Fibroblast of skin of back (primary cell): ENCODE data around the gene ERCC1.

ENCODE experiments used
- DNase-seq: peaks from one replicate; pipeline ENCODE4 v3.0.0-alpha.2; 2013

ERCC1 gene

GRCh38 chr19:45404557-45405434, 18.9 kb downstream of the ERCC1 start, which contains the start of gene PPP1R13L:
Gene PPP1R13L, minus strand, starts transcription at chr19:45405069. Its CDS starts 6,751 bp downstream, at chr19:45398318.
- peak; percentile 94 for DNase-seq

GRCh38 chr19:45403781-45404556, 19.7 kb downstream of the ERCC1 start:
- DNase-seq = peak; percentile 75

GRCh38 chr19:45403272-45403671, 20.4 kb downstream of the ERCC1 start:
- DNase-seq = peak; percentile 45

- peak; percentile 83 for DNase-seq
These were observed 21.2 kb downstream of the ERCC1 start for GRCh38 chr19:45402298-45403061.

- DNase-seq = no peak
These were observed 21.9 kb downstream of the ERCC1 start for GRCh38 chr19:45401815-45402214.

GRCh38 chr19:45400192-45400591, 23.5 kb downstream of the ERCC1 start:
- no peak for DNase-seq

- no peak for DNase-seq
These were observed 27.7 kb downstream of the ERCC1 start for GRCh38 chr19:45395821-45396617.

GRCh38 chr19:45391871-45392665, 31.6 kb downstream of the ERCC1 start:
- DNase-seq = no peak

- DNase-seq = peak; percentile 28
These were observed 32.4 kb downstream of the ERCC1 start for GRCh38 chr19:45391346-45391745.

GRCh38 chr19:45385392-45386221, 38.1 kb downstream of the ERCC1 start:
- no peak for DNase-seq

- DNase-seq = no peak
These were observed 41.3 kb downstream of the ERCC1 start for GRCh38 chr19:45382426-45382825.

- DNase-seq = no peak
These were observed 43.6 kb downstream of the ERCC1 start for GRCh38 chr19:45380107-45380506.

GRCh38 chr19:45376045-45376724, 47.5 kb downstream of the ERCC1 start:
- DNase-seq = peak; percentile 99

- peak; percentile 99 for DNase-seq
These were observed 53.1 kb downstream of the ERCC1 start, which contains the start of gene ERCC2 for GRCh38 chr19:45370410-45371204. Gene ERCC2, minus strand, starts transcription at chr19:45370573. Its CDS starts 33 bp downstream, at chr19:45370540.

GRCh38 chr19:45368737-45369340, 54.9 kb downstream of the ERCC1 start:
- no peak for DNase-seq

GRCh38 chr19:45368127-45368526, 55.6 kb downstream of the ERCC1 start:
- no peak for DNase-seq

- no peak for DNase-seq
These were observed 59.0 kb downstream of the ERCC1 start for GRCh38 chr19:45364696-45365095.

GRCh38 chr19:45363861-45364459, 59.8 kb downstream of the ERCC1 start:
- no peak for DNase-seq
